ENCODE data around the gene MICALL2.

DNA sequence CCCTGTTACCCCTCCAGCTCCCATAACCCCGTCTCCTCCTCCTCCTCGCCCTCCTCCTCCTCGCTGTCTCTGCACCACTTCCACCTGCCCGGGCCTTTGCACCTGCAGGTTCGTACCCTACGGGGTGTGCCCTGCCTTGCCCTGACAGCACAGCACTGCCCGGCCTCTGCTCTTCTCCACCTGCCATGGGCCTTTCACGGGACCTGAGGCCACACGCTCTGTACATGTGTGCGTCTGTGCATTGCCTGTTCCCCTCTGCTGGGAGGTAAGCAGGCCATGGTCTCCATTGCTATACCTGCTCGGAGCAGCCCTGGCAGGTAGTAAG lies 40.0 kb downstream of the MICALL2 start:
- TF ChIP-seq, protein P1, sequence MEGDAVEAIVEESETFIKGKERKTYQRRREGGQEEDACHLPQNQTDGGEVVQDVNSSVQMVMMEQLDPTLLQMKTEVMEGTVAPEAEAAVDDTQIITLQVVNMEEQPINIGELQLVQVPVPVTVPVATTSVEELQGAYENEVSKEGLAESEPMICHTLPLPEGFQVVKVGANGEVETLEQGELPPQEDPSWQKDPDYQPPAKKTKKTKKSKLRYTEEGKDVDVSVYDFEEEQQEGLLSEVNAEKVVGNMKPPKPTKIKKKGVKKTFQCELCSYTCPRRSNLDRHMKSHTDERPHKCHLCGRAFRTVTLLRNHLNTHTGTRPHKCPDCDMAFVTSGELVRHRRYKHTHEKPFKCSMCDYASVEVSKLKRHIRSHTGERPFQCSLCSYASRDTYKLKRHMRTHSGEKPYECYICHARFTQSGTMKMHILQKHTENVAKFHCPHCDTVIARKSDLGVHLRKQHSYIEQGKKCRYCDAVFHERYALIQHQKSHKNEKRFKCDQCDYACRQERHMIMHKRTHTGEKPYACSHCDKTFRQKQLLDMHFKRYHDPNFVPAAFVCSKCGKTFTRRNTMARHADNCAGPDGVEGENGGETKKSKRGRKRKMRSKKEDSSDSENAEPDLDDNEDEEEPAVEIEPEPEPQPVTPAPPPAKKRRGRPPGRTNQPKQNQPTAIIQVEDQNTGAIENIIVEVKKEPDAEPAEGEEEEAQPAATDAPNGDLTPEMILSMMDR (IDR thresholded peaks at IDR 0.05), result no peak
- TF ChIP-seq POLR2A (IDR thresholded peaks at IDR 0.05), result no peak
- TF ChIP-seq EP300 (IDR thresholded peaks at IDR 0.05; ENCODE audit: low read depth), result no peak
